ENCODE measurements around the gene PTBP1.

The PTBP1 gene

DNA sequence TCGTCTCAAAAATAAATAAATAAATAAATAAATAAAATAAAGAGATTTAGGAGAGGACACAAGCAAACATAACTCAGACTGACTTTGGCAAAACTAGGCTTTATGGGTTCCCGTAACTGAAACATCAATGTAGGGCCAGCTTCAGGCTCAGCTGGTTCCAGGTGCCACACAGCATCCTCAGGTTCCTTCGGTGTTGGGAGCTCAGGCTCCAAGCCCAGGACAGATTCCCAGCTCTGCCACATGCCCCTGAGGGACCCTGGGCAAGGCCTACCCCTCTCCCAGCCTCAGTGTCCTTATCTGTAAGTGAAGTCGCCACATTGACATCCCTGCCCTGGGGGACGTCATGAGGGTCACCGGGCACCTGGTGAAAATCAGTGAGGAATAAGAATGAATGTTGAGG lies 27.6 kb upstream of the PTBP1 start:
- Histone ChIP-seq H4K91ac (ENCODE audit: low read depth, low read length, poor library complexity) (no peak overlapping the region), H3K4ac (ENCODE audit: low read length) (no peak overlapping the region), H3K14ac (ENCODE audit: low read length) (no peak overlapping the region), H3K4me3 (ENCODE audit: low read length in 2 of 2) (no peak overlapping the region), H2BK5ac (ENCODE audit: low read length) (no peak overlapping the region), H3K36me3 (replicated peaks in 1 of 2; ENCODE audit: control insufficient read depth in 2 of 2, insufficient read depth in 2 of 2, low read length in 2 of 2) (no peaks in the 10 kb centered on the region), H3K79me1 (ENCODE audit: low read depth, low read length) (no peaks in the 10 kb centered on the region), H2AK5ac (ENCODE audit: low read depth, low read length) (peak overlapping the region; percentile 1), H4K8ac (ENCODE audit: low read depth, low read length) (no peak overlapping the region), H3K23ac (ENCODE audit: low read depth, low read length, poor library complexity) (no peak overlapping the region), H3K27ac (replicated peaks; ENCODE audit: low read length) (no peak overlapping the region), H2BK120ac (ENCODE audit: low read depth, low read length) (no peak overlapping the region), H3K27me3 (ENCODE audit: control insufficient read depth in 3 of 3, insufficient read depth in 3 of 3, low read depth in 1 of 3, low read length in 3 of 3) (no peaks in the 10 kb centered on the region), H2BK15ac (ENCODE audit: low read length) (no peak overlapping the region), H3K9ac (ENCODE audit: low read depth, low read length, poor library complexity) (no peak overlapping the region), H2BK12ac (ENCODE audit: low read length) (no peak overlapping the region), H3K9me3 (replicated peaks in 1 of 2; ENCODE audit: control insufficient read depth in 2 of 2, insufficient read depth in 1 of 2, low read depth in 1 of 2, low read length in 2 of 2) (no peaks in the 10 kb centered on the region), H3K4me1 (ENCODE audit: control insufficient read depth in 2 of 2, insufficient read depth in 1 of 2, low read depth in 1 of 2, low read length in 2 of 2) (peaks cover 0 to 3% of the 10 kb centered on the region in 2 donors), H3K18ac (ENCODE audit: low read length) (no peak overlapping the region), H2AFZ (ENCODE audit: low read length) (no peak overlapping the region), H3K4me2 (ENCODE audit: insufficient read depth, low read length, poor library complexity, severe bottlenecking) (no peak overlapping the region)
- no CpG with 5 or more reads among the region's 6 CpGs for WGBS, 2 donors (ENCODE audit: extremely low coverage in 2 of 2, insufficient read length in 2 of 2, insufficient replicate concordance in 1 of 2)
- no peak for DNase-seq (ENCODE audit: low spot score)

DNA sequence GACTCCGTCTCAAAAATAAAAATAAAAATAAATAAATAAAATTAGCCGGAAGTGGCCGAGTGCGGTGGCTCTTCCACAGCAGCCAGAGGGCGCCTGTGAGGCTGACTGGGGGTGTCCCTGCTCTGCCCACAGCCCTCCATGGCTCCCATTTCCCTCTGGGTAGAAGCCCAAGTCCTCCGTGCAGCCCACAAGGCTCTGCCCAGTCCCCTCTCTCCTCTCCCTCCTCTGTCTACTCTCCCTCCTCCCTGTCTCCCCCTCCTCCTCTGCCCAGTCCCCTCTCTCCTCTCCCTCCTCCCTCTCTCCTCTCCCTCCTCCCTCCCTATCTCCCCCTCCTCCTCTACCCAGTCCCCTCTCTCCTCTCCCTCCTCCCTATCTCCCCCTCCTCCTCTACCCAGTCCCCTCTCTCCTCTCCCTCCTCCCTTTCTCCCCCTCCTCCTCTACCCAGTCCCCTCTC lies 25.9 kb upstream of the PTBP1 start:
- no peak overlapping the region for H4K8ac ChIP-seq (ENCODE audit: low read depth, low read length)
- H2BK15ac ChIP-seq (ENCODE audit: low read length): no peak overlapping the region
- H3K79me1 ChIP-seq (ENCODE audit: low read depth, low read length): no peaks in the 10 kb centered on the region
- no peak overlapping the region for H4K91ac ChIP-seq (ENCODE audit: low read depth, low read length, poor library complexity)
- H3K36me3 ChIP-seq (replicated peaks in 1 of 2; ENCODE audit: control insufficient read depth in 2 of 2, insufficient read depth in 2 of 2, low read length in 2 of 2): no peaks in the 10 kb centered on the region
- no peak overlapping the region for H2AFZ ChIP-seq (ENCODE audit: low read length)
- no peak overlapping the region for H3K4me3 ChIP-seq (ENCODE audit: low read length in 2 of 2)
- H3K9ac ChIP-seq (ENCODE audit: low read depth, low read length, poor library complexity): no peak overlapping the region
- H2BK12ac ChIP-seq (ENCODE audit: low read length): no peak overlapping the region
- no peak overlapping the region for H3K14ac ChIP-seq (ENCODE audit: low read length)
- H3K4ac ChIP-seq (ENCODE audit: low read length): no peak overlapping the region
- H3K18ac ChIP-seq (ENCODE audit: low read length): no peak overlapping the region
- WGBS, 2 donors (ENCODE audit: extremely low coverage in 2 of 2, insufficient read length in 2 of 2, insufficient replicate concordance in 1 of 2): no CpG with 5 or more reads among the region's 6 CpGs
- H3K27ac ChIP-seq (replicated peaks; ENCODE audit: low read length): no peak overlapping the region
- peaks cover 0 to 3% of the 10 kb centered on the region in 2 donors for H3K4me1 ChIP-seq (ENCODE audit: control insufficient read depth in 2 of 2, insufficient read depth in 1 of 2, low read depth in 1 of 2, low read length in 2 of 2)
- no peak overlapping the region for H3K4me2 ChIP-seq (ENCODE audit: insufficient read depth, low read length, poor library complexity, severe bottlenecking)
- no peak overlapping the region for H2BK120ac ChIP-seq (ENCODE audit: low read depth, low read length)
- H2AK5ac ChIP-seq (ENCODE audit: low read depth, low read length): no peak overlapping the region
- DNase-seq (ENCODE audit: low spot score): no peak
- no peak overlapping the region for H3K23ac ChIP-seq (ENCODE audit: low read depth, low read length, poor library complexity)
- H3K27me3 ChIP-seq (ENCODE audit: control insufficient read depth in 3 of 3, insufficient read depth in 3 of 3, low read depth in 1 of 3, low read length in 3 of 3): no peaks in the 10 kb centered on the region
- no peak overlapping the region for H2BK5ac ChIP-seq (ENCODE audit: low read length)
- H3K9me3 ChIP-seq (replicated peaks in 1 of 2; ENCODE audit: control insufficient read depth in 2 of 2, insufficient read depth in 1 of 2, low read depth in 1 of 2, low read length in 2 of 2): no peaks in the 10 kb centered on the region

DNA sequence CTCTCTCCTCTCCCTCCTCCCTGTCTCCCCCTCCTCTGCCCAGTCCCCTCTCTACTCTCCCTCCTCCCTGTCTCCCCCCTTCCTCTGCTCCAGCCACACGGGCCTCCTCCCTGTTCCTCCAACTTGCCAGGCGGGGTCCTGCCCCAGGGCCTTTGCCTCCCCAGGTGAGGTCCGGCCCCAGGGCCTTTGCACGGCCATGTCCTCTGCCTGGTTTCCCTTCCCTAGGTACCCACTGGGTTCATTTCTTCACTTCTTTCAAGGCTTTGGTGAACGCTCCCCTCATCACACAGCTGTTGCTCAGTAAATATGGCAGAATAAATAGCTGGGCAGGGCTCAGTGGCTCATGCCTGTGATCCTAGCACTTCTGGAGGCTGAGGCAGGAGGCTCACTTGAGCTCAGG lies 25.2 kb upstream of the PTBP1 start:
- no peak overlapping the region for H2AFZ ChIP-seq (ENCODE audit: low read length)
- no peak overlapping the region for H4K8ac ChIP-seq (ENCODE audit: low read depth, low read length)
- no peaks in the 10 kb centered on the region for H3K27me3 ChIP-seq (ENCODE audit: control insufficient read depth in 3 of 3, insufficient read depth in 3 of 3, low read depth in 1 of 3, low read length in 3 of 3)
- H4K91ac ChIP-seq (ENCODE audit: low read depth, low read length, poor library complexity): no peak overlapping the region
- no peak overlapping the region for H3K18ac ChIP-seq (ENCODE audit: low read length)
- no peak overlapping the region for H2BK12ac ChIP-seq (ENCODE audit: low read length)
- no peaks in the 10 kb centered on the region for H3K79me1 ChIP-seq (ENCODE audit: low read depth, low read length)
- no peak overlapping the region for H3K14ac ChIP-seq (ENCODE audit: low read length)
- no peak overlapping the region for H2BK5ac ChIP-seq (ENCODE audit: low read length)
- H3K9me3 ChIP-seq (replicated peaks in 1 of 2; ENCODE audit: control insufficient read depth in 2 of 2, insufficient read depth in 1 of 2, low read depth in 1 of 2, low read length in 2 of 2): no peaks in the 10 kb centered on the region
- H2BK120ac ChIP-seq (ENCODE audit: low read depth, low read length): no peak overlapping the region
- H3K9ac ChIP-seq (ENCODE audit: low read depth, low read length, poor library complexity): no peak overlapping the region
- no peak overlapping the region for H3K4ac ChIP-seq (ENCODE audit: low read length)
- WGBS, 2 donors (ENCODE audit: extremely low coverage in 2 of 2, insufficient read length in 2 of 2, insufficient replicate concordance in 1 of 2): no CpG with 5 or more reads among the region's 5 CpGs
- H3K36me3 ChIP-seq (replicated peaks in 1 of 2; ENCODE audit: control insufficient read depth in 2 of 2, insufficient read depth in 2 of 2, low read length in 2 of 2): no peaks in the 10 kb centered on the region
- H3K4me2 ChIP-seq (ENCODE audit: insufficient read depth, low read length, poor library complexity, severe bottlenecking): no peak overlapping the region
- no peak for DNase-seq (ENCODE audit: low spot score)
- H3K4me3 ChIP-seq (ENCODE audit: low read length in 2 of 2): no peak overlapping the region
- H3K23ac ChIP-seq (ENCODE audit: low read depth, low read length, poor library complexity): no peak overlapping the region
- peaks cover 0 to 3% of the 10 kb centered on the region in 2 donors for H3K4me1 ChIP-seq (ENCODE audit: control insufficient read depth in 2 of 2, insufficient read depth in 1 of 2, low read depth in 1 of 2, low read length in 2 of 2)
- no peak overlapping the region for H2AK5ac ChIP-seq (ENCODE audit: low read depth, low read length)
- H2BK15ac ChIP-seq (ENCODE audit: low read length): no peak overlapping the region
- H3K27ac ChIP-seq (replicated peaks; ENCODE audit: low read length): no peak overlapping the region

DNA sequence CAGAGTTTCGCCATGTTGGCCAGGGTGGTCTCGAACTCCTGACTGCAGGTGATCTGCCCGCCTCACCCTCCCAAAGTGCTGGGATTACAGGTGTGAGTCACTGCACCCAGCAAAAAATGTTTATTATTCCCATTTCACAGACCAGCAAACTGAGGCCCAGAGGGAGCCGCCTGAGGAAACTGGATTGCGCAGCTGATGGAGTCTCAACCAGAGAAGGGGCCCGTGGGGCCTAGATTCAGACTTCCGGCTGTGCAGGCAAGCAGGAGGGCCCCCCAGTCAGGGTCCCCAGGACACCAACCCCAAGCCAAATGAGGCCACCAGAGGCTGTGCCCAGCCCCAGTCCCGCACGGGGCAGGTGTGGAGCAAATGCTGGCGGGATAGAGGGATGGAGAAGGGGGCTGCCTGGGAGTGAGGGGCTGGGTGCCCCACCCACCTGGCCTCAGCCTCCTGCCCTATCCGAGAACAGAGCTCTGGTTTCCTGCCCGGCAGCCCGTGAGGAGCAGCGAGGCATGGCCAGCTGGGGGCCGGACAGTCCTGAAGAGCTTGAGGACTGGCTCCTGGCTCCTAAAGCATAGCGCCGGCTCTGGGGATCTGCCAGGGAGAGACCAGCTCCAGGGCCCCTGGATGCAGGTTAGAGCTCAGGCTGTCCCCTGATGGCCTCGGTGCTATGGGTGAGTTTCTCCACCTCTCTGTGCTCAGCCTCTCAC lies 24.4 kb upstream of the PTBP1 start:
- Histone ChIP-seq H3K9ac (ENCODE audit: low read depth, low read length, poor library complexity) (no peak overlapping the region), H2AK5ac (ENCODE audit: low read depth, low read length) (peak overlapping the region; percentile 88), H4K8ac (ENCODE audit: low read depth, low read length) (no peak overlapping the region), H3K4me1 (ENCODE audit: control insufficient read depth in 2 of 2, insufficient read depth in 1 of 2, low read depth in 1 of 2, low read length in 2 of 2) (peaks cover 0 to 3% of the 10 kb centered on the region in 2 donors), H3K18ac (ENCODE audit: low read length) (peak overlapping the region; percentile 83), H2AFZ (ENCODE audit: low read length) (peak overlapping the region; percentile 65), H3K36me3 (replicated peaks in 1 of 2; ENCODE audit: control insufficient read depth in 2 of 2, insufficient read depth in 2 of 2, low read length in 2 of 2) (no peaks in the 10 kb centered on the region), H3K4me3 (ENCODE audit: low read length in 2 of 2) (no peak overlapping the region), H2BK5ac (ENCODE audit: low read length) (no peak overlapping the region), H2BK15ac (ENCODE audit: low read length) (peak overlapping the region; percentile 85), H3K27ac (replicated peaks; ENCODE audit: low read length) (no peak overlapping the region), H2BK120ac (ENCODE audit: low read depth, low read length) (no peak overlapping the region), H3K4me2 (ENCODE audit: insufficient read depth, low read length, poor library complexity, severe bottlenecking) (no peak overlapping the region), H3K14ac (ENCODE audit: low read length) (no peak overlapping the region), H3K27me3 (ENCODE audit: control insufficient read depth in 3 of 3, insufficient read depth in 3 of 3, low read depth in 1 of 3, low read length in 3 of 3) (no peaks in the 10 kb centered on the region), H4K91ac (ENCODE audit: low read depth, low read length, poor library complexity) (no peak overlapping the region), H2BK12ac (ENCODE audit: low read length) (peak overlapping the region; percentile 58), H3K23ac (ENCODE audit: low read depth, low read length, poor library complexity) (no peak overlapping the region), H3K4ac (ENCODE audit: low read length) (peak overlapping the region; percentile 46), H3K9me3 (replicated peaks in 1 of 2; ENCODE audit: control insufficient read depth in 2 of 2, insufficient read depth in 1 of 2, low read depth in 1 of 2, low read length in 2 of 2) (no peaks in the 10 kb centered on the region), H3K79me1 (ENCODE audit: low read depth, low read length) (peaks cover 1% of the 10 kb centered on the region)
- no peak for DNase-seq (ENCODE audit: low spot score)
- whole genome bisulfite sequencing, 2 donors (ENCODE audit: extremely low coverage in 2 of 2, insufficient read length in 2 of 2, insufficient replicate concordance in 1 of 2): no CpG with 5 or more reads among the region's 18 CpGs
